GM18861 (cell line): Measurements from ENCODE around the gene THOP1.
A peak's percentile ranks its signal among the peaks of the same experiment; 100 is the strongest.
"Not testable (repeated sequence)": the region's sequence is repeated elsewhere in the genome, so short reads cannot be mapped to it uniquely, and the experiment has no call there.

Source experiments
- ATAC-seq: cut with Tn5 transposase; IDR thresholded peaks from one replicate; pipeline ENCODE4 v1.9.1; 2021; ENCODE audit not compliant: unreplicated experiment

The THOP1 gene

DNA sequence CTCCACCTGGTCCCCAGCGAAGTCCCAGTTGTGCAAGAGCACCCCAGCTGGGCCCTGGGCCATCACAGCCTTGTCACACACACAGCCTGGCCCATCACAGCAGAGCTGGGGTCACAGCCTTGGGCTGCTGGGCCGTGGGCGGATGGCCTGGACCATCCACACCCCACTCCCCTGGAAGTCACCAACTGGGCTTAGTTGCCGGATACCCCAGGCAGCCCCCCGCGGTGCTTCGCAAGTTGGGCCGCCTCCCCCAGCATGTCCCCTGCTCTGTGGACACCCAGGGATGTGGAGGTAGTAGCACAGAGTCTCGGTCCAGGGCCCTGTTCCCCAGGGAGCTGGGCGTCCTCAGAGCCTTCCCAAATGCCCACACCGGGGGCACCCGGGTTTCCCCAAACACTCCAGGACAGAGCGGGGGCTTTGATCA, 29.9 kb downstream of the THOP1 start:
- ATAC-seq: no peak

- ATAC-seq: no peak
Measured at GRCh38 chr19:2815923-2816322, 30.6 kb downstream of the THOP1 start.

GRCh38 chr19:2816641-2817040, 31.3 kb downstream of the THOP1 start:
- no peak for ATAC-seq

- ATAC-seq: not testable (repeated sequence)
Measured at GRCh38 chr19:2817237-2817829, 32.0 kb downstream of the THOP1 start.

- peak; percentile 93 for ATAC-seq
Measured at GRCh38 chr19:2819540-2820111, 34.3 kb downstream of the THOP1 start, which contains the start of gene ZNF554. ZNF554 (plus strand) TSS chr19:2819868; CDS start chr19:2820072, 204 bp downstream.

GRCh38 chr19:2820112-2820702, 34.9 kb downstream of the THOP1 start:
- ATAC-seq: no peak

- ATAC-seq: no peak
Measured at GRCh38 chr19:2822846-2823245, 37.5 kb downstream of the THOP1 start.

- no peak for ATAC-seq
Measured at GRCh38 chr19:2823646-2824045, 38.3 kb downstream of the THOP1 start.

DNA sequence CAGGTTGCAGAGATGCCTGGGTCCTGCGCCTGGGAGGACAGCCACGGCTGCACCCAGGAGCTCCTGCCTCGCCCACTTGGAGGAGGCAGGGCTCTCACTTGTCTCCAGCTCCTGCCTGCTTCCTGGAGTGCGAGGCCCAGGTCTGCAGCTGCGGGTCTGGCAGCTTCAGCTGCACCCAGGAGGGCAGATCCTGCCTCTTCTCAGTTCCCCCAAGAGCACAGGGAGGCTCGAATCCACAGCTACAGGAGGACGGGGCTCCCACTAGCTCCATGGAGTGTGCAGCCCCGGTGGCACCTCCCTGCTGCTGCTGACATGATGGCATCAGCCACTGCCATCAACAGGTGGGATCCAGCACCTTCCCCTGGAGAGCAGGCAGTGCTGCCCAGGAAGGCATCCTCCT, 38.8 kb downstream of the THOP1 start:
- no peak for ATAC-seq

DNA sequence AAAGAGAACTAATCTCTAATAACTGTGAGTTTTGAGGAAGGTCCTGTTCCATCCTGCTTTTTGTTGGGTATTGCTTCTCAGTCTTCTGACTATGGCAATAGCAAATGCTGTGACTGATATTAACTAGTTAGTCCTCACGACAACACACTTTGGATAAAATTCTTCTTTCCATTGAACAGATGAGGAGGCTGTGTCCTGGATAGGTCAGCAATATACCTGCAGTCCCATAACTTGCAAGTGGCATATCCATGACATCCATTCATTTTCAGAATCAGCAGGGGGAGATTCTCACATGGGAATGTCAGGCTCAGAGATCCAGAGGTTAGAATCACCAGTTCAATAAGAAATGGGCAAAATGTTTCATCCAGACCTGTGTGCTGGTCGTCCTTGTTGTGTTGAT, 41.7 kb downstream of the THOP1 start:
- ATAC-seq: no peak

DNA sequence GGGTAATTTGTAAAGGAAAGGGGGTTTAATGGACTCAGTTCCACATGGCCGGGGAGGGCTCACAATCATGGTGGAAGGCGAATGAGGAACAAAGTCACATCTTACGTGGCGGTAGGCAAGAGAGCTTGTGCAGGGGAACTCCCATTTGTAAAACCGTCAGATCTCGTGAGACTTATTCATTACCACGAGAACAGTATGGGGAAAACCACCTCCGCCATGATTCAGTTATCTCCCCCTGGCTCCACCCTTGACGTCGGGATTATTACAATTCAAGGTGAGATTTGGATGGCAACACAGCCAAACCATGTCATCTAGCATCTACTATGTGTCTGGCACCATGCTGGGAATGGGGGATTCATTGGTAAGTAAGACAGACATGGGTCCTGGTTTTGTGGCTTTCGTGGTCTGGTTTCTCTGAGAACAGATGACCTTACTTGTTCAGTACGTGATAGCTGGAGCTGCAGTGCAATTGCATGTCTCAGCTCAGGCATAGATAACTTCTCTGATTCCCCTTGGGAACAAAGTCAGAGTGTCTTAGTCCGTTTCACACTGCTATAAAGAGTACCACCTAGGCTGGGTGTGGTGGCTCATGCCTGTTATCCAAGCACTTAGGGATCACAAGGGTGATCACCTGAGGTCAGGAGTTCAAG, 42.7 kb downstream of the THOP1 start:
- ATAC-seq: no peak

DNA sequence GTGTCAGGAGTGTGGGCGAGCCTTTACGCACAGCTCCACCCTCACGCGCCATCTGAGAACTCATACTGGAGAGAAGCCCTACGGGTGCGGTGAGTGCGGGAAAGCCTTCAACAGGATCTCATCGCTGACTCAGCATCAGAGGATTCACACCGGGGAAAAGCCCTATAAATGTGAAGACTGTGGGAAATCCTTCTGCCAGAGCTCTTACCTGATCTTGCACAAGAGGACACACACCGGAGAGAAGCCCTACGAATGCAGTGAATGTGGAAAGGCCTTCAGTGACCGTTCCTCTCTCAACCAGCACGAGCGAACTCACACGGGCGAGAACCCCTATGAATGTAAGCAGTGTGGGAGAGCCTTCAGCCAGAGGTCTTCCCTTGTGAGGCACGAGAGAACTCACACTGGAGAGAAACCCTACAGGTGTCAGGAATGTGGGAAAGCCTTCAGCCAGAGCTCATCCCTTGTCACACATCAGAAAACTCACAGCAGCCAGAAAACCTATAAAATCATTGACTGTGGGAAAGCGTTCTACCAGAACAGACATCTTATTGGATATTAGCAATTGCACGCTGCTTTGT, 49.1 kb downstream of the THOP1 start:
- ATAC-seq: no peak

- ATAC-seq: no peak
Measured at GRCh38 chr19:2837430-2837829, 52.1 kb downstream of the THOP1 start.

DNA sequence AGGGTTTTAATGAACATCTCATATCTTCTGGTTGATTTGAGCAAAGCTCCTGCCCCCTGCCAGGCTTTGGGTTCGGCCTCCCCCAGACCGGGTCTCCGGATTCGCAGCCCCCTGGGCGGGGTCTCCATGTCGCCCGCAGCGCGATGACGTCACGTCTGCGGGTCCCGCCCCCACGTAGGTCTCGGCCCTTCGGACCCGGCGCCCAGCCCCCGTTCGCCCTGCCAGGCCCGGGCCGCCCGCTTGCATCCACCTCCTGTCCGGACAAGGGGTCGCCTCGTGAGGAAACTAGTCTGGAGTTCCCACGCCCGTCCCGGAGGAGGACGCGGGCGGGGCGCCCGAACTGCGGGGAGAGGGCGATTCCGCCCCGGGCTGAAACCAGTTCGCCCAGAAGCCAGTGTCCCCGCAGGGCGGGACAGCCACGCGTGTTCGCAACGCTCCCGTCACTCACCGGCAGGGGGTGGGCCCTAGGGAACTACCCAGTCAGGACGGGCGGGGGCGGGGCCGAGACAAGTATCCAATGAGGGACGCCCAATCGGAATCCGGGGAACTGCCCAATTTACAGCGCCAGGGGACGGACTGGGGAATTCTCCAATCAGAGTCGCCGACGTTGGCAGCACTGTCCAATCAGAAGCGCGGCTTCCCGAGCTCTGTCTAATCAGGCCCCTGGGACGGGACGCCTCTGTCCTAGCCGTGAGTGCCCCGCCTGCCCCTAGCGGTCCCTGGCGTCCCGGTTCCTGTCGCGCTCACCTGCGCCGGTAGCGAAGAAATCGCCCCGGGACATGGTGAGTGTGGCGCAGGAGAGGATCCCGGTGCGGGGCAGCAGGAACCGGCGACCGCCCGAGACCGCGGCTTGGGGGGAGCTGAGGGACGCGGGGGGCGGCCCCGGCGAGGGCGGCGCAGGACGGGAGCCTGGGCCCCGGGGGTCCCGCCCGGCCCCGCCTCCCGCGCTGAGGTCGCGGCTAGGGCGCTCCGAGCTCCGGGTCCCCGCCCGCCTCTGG, 55.8 kb downstream of the THOP1 start, which contains the start of gene ZNF555:
Gene ZNF555, plus strand, starts transcription at position 682 of the 998 bp plus-strand sequence. Its CDS starts 98 bp downstream, at position 780.
- ATAC-seq: peak; percentile 79

GRCh38 chr19:2841855-2842574, 56.7 kb downstream of the THOP1 start:
- peak; percentile 17 for ATAC-seq

DNA sequence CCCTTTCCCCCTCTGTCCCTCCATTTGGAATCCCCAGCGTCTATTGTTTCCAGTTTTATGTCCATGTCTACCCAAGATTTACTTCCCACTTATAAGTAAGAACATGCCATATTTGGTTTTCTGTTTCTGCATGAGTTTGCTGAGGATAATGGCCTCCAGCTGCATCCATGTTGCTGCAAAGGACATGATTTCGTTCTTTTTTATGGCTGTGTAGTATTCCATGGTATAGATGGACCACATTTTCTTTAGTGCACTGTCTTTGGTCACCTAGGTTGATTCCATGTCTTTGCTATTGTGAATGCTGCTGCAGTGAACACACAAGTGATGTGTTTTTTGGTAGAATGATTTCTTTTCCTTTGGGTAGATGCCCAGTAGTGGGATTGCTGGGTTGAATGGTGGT, 59.8 kb downstream of the THOP1 start:
- no peak for ATAC-seq

GRCh38 chr19:2846180-2846894, 61.0 kb downstream of the THOP1 start:
- no peak for ATAC-seq

- ATAC-seq: no peak
Measured at GRCh38 chr19:2847507-2847906, 62.2 kb downstream of the THOP1 start.

- no peak for ATAC-seq
Measured at GRCh38 chr19:2848616-2849015, 63.3 kb downstream of the THOP1 start.
